Forelimb muscle (tissue), 1 donor: ENCODE data around the gene RBM10. TPM values are rescaled to one million over a fixed set of nuclear protein-coding genes. Genes with fewer than 3 reads are reported as not detected.

Experiments
- DNase-seq: peaks from one replicate; pipeline ENCODE4 v3.0.0-alpha.2; 2013; ENCODE audit warnings: low read depth
- polyA plus RNA-seq: library from polyadenylated mRNA; unstranded; fragments of 120-200 nt; gene quantifications from one replicate; pipeline ENCODE4 v1.2.1, GENCODE V29; 2013; ENCODE audit not compliant: insufficient read length

RBM10 gene
- polyA plus RNA-seq, 1 donor: 31.9 TPM

DNA sequence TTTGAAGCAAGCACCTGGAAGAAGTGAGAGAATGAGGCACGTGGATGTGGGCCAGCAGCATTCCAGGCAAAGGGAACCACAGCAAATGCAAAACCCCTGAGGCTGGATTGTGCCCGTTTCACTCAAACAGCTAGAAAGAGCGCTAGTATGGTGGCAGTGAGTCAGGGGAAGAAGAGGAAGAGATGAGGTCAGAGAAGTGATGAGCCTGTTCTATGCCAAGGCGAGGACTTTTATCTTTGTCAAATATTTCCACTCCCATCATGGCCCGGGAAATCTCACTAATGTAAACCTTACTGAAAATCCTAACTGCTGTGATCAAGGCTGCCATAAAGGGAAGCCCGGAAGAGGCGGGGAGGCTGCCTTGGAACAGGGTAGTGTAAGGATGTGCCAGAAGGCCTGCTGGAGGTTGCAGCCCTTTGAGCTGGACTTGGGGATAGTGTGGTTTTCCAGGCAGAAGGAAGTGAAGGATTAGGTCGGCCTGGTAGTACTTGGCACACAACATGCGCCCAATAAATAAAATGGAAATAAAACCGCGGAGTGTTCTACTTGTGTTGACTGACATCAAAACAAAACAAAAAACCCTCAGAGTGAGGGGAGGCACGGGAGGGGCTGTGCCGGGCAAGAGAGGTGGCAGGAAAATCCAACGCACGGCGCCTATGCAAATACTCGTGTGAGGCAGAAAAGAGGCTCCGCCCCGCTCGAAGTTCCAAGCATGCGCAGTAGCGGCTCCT, 72.3 kb downstream of the RBM10 start:
- DNase-seq: no peak

DNA sequence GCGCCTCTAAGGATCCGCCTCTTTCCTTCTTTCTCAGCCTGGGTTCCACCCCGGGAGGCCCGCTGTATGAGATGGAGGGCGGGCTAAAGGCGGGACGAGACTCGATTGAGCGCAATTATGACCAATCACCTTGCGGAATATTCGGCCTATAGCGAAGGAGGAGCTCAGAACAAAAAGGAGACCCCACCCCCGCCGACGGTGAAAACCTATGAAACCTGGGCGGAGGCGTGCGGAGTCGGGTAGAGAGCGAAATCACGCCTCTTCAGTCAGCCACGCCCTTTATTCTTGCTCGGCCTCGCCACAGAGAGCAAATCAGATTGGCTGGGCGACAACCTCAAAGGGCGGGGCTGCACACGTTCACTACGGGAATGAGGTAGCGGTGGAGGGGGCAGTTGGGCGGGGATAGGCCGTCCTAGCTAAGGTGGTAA, 72.8 kb downstream of the RBM10 start:
- DNase-seq: peak; percentile 97

DNA sequence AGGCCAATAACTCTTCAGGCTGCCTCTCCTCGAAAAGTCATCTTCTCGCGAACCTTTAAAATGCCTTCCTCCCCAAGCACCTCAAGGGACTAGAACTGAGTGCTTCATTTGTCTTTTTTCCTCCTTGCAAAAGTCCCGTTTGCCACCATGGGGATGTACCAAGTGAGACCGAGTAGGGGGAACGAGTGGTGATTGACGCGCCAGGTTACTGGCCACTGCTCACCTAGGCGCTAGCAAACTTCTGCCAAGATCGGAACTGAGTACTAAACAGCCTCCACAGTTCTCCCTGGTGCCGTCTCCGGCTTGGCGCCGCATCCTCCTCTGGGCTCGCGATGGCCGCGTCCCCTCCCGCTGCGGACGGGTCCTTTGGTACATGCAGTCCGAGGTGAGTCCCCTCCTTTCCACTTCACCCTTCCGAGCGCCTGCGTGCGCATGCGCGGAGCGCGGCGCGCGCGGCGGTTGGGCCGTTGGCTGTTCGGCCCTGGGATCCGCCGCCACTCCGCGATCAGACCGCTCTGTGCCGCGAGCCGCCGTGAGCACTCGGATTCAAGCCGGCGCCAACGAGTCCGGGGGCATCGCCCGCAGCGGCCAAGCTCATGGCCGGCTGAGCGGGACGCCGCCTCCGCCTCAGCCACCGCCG, 73.4 kb downstream of the RBM10 start, which contains the start of gene CDK16:
CDK16 (plus strand) TSS at position 402 of the 640 bp plus-strand sequence. CDS start 4,877 bp downstream, outside the sequence.
- peak; percentile 83 for DNase-seq

DNA sequence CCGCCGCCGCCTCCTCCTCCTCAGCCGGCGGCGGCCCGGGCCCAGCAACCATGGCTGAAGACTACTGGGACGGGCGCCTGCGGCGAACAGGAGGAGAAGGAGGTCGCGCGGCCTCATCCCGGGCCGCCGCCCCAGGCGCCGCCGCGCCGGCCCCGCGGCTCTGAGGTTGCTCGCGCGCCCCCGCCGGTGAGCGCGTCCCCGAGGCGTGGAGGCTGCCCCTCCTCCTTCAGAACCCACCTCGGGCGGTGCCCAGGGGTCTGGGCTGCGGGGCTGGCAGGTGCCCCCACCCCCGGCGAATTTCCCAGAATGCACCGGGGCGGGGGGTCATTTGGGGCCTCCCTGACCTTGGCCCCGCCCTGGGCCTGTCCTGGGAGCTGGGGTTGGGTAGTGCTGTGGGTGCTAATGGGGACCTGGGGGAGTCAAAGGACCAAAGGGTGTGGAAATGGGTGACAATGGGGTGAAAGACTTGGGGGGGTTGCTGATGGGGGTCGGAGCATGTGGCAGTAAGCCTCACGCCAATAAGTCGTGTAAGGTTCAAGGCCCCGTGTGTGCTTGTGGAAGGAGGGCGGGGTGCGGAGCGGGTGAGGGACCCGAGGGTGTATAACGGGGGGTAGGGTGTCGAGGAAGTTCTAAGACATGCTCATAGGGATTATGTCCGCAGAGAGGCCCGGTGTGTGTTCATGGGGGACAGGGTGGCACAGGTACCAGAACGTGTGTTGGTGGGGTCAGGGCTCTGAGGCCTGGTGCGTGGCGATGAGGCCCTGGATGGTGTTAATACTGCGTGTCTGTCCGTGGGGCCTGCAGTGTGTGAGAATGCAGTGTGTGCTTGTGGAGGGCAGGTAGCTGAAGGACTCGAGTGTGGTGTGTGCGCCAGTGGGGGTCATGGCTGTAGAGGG, 74.1 kb downstream of the RBM10 start:
- no peak for DNase-seq

DNA sequence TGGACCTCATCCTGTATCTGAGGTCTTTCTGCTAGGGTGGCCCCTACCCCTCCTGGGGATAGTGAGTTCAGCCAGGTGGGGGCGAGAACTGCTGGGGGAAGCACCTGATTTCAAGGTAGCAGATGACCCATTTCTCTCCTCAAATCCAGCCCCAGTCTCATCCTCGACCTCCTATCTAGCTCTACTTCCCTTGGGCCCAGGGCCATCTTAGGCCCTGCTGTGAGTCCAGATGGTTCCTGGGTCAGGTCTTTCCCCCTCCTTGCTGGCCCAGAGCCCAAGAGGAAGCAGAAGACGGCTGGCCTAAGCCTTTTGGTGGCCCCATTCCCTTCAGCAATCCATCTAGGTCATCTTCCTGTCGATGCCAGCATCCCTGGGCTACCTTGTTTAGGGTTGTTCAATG, 76.7 kb downstream of the RBM10 start:
- DNase-seq: no peak

DNA sequence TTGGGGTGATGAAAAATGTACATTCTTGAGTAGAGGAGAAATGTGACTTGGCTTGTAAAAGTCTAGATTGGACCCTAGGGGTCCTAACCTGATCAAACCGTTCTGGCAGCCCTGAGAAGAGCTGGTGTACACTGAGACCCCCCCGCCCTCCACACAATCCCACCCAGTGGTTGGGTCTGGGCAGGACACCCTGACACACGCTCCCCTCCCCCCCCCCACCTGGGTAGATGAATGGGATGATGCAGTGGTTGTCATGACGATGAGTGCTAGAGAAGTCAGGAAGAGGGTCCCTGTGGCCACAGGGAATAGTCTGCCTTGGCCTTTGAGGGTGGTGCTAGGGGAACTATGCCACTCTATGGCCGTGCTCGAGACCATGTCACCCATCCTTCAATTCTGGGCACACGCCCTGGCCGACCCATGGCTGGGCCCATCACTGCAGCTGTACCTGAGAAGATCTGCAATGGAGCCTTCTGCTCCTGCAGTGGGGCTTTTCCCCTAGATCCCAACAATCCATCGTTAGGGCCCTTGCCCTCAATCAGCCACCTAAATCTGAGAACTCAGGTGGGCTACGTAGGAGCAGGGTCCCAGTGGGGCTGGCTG, 77.8 kb downstream of the RBM10 start:
- DNase-seq: no peak

DNA sequence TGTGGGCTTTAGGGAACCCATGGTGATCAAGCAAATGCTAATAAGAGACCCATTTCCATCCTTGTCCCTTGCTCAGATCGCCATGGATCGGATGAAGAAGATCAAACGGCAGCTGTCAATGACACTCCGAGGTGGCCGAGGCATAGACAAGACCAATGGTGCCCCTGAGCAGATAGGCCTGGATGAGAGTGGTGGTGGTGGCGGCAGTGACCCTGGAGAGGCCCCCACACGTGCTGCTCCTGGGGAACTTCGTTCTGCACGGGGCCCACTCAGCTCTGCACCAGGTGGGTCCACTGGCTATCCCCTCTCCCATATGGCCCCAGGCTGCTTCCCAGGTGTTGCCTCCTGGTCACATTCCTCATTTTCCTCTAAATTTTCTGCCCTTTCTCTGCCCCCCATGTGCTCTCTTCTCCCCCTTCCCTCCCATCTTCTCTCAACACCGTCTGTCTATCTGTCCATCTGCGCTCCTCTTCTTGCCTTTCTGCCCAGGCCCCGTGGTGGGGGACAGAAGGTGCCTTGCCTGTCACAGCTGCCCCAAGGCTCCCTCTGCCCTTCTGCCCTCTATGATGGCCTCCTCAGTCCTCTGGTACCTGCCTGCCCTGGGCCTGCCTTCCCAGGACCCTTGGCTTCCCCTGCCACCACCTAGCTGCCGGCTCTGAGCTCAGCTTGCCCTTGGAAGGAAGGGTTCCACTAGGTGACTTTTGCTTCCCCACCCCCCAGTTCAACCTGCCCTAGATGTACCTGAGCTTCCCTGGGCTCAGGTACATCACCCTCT, 78.6 kb downstream of the RBM10 start:
- DNase-seq: no peak

DNA sequence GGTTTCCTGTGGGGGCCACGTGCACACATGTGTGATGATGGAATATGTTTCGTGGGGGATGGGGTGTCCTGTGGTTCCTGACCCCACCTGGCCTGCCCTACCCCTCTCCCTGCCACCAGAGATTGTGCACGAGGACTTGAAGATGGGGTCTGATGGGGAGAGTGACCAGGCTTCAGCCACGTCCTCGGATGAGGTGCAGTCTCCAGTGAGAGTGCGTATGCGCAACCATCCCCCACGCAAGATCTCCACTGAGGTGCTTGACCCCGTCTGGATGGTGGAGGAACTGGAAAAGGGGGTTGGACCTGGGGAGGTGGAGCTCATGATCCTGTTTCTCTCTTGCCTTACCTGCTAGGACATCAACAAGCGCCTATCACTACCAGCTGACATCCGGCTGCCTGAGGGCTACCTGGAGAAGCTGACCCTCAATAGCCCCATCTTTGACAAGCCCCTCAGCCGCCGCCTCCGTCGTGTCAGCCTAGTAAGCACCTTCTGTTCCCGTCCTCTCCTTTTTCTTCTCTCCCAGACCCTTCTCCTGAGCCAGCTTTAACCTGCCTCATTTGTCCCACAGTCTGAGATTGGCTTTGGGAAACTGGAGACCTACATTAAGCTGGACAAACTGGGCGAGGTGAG, 79.4 kb downstream of the RBM10 start:
- no peak for DNase-seq

DNA sequence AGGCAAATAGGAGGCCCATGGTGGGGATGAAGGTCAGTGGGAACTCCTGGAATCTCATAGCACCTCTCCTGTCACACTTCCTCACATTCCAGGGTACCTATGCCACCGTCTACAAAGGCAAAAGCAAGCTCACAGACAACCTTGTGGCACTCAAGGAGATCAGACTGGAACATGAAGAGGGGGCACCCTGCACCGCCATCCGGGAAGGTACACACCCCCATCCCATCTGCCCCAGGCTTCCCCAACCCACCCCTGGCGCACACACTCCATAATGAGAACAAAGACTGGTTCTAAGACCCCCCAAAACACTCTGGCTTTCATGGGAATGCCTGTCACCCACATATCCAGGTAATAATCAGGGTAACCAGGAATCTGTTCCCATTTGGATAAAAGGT, 79.9 kb downstream of the RBM10 start:
- no peak for DNase-seq

DNA sequence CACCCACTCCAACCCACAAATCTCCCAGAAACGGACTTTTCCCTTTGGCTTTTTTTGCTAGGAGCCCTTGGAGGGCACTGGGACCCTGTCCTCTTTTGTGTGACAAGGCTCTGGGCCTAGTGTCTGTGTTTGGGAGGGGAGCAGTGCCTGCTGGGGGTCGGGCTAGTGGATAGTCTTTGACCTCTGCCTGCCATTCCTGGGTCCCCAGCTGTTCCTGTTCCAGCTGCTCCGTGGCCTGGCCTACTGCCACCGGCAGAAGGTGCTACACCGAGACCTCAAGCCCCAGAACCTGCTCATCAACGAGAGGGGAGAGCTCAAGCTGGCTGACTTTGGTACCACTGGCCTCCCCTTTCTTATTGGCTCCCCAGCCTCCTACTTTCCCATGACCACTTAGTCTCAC, 81.0 kb downstream of the RBM10 start:
- DNase-seq: no peak

DNA sequence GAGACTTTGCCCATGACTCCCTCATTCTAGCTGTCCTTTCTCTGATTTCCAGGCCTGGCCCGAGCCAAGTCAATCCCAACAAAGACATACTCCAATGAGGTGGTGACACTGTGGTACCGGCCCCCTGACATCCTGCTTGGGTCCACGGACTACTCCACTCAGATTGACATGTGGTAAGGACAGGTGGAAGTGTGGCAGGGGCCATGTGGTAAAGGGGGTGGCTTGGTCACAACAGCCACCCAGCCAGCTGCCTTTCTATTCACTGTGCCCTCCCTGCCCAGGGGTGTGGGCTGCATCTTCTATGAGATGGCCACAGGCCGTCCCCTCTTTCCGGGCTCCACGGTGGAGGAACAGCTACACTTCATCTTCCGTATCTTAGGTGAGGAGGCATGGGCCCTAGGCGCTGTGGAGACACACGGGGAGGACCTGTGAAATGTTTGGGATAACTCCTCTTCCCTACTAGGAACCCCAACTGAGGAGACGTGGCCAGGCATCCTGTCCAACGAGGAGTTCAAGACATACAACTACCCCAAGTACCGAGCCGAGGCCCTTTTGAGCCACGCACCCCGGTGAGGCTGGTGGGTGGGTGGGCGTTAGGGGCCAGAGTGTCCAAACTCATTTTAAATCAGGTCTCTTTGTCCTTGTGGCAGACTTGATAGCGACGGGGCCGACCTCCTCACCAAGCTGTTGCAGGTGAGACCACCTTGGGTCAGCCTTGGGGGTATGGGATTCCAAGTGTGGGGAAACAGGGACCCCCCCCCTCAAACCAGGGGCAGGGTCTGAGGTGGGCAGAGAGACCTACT, 81.7 kb downstream of the RBM10 start:
- no peak for DNase-seq

DNA sequence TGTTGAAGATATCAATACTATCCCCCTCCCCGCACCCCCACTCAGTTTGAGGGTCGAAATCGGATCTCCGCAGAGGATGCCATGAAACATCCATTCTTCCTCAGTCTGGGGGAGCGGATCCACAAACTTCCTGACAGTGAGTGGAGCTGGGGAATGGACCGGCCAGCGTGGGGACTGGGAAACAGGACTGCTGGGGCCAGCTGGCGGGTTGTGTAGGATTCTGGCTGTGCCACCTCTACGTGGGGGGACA, 82.2 kb downstream of the RBM10 start:
- no peak for DNase-seq

DNA sequence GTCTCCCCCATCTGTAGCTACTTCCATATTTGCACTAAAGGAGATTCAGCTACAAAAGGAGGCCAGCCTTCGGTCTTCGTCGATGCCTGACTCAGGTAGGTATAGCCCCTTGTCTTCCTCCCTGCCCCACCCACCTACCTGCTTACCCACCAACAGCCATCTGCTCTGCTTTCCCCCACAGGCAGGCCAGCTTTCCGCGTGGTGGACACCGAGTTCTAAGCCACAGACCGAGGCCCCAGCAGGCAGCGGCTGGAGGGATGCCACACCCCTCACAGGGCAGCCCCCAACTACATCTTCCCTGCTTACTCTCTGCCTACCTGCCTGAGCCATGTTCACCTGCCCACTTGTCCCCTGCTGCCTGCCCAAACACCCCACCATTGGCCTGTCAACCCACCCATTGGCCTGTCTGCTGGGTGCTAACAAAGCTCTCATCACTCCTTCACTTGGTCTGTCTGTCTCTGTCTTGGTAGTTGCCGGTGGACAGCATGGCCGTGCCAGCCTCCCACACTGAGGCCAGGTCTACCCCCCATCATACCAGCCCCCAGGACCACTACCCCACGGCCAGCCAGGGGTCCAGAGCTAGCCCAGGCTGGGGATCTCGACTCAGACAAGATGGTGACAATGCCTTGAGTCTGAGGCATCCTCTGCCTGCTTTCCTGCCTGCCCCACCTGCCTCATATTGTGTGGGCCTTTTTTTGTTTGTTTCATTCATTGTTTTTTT, 83.7 kb downstream of the RBM10 start:
- DNase-seq: no peak

DNA sequence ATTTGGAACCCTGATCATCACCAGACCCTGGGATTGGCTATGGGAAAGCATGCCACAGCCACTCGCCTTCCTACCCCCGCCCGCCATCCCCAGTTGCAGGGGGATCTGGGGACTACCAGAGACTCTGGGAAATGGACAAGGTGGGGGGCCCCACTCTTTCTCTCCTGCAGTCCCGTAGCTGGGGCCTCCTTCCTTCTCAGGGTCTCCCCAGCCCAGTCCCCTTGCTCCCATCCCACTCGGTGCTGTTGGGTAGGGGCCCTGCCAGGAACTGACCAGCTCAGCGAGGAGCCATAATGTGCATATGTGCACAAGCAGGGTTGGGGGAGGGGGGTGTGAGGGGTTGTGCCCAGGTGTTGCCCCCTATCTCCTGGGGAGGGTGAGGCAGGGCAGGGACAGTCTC, 84.4 kb downstream of the RBM10 start:
- DNase-seq: no peak

DNA sequence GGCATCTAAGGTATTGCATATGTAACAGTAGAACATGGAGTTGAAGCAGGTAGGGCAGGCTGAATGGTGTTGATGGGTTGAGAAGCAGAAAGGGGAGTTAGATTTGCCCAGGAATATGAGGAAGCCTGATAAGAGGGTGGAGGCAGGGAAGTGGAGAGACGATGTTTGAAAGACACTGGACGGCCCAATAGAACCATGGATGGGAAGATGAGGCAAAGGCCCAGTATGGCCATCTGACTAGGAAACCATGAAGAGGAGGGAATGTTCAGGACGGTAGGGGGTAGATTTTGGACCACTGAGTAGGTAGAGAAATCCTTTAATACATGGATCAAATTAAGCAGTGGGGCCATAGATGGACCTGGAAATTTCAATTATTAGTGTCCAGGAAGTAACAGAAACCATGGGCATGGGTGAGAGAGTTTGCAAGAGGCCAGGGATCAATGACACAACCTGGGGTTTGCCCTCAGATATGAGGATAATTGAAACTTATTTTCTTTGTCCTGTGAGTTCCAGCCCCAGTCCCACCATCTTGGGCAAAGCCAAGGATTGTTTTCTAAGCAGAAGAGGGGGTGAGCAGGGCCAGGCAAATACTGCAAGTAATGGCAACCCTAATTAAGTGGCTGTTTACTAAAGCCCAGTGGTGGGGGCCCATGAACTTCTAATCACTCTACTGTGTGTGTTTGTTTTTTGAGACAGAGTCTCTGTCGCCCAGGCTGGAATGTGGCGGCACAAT, 85.3 kb downstream of the RBM10 start:
- no peak for DNase-seq

DNA sequence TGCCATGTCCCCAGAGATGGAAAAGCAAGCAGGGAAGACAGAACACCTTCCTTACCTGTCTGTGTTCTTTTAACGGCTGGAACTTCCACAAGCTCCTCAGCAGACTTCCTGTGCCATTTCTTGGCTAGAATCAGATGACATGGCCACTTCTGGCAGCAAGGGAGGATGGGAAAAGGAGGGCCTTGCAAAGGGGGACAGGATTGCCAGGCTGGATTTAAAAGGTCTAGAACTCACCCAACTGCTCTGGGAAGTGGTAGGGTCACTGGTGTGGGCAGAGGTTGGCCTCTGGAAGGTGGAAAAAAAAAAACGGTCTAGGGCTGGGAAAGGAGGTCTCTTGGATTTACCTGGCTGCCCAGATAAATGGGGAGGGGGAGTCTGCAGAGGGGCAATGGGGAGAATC, 86.1 kb downstream of the RBM10 start:
- no peak for DNase-seq

DNA sequence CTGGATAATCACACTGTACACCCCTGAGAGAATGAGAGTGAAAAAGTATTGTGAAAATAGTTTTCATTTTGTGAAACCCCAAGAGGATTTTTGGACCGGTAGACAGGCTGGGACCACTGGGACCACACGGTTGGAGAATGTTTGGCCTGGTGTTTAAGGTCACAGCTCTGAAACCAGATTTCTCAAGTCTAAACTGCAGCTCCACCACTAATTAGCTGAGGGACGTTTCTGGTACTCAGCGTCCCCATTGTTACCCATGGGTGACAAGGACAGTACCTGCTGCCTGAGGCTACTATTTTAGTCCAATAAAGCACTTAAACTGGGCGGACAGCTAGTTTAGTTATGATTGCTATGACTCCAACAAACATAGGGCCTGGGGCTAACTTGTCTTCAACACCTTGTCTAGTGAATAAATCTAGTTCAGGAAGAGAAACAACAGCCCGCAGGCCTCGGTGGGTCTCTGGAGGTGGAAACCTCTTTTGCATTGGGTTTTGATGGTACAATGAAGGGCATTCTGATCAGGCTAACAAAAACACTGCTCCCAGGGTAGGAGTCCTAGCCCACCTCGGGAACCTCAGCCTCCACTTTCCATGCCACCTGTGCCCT, 87.3 kb downstream of the RBM10 start:
- no peak for DNase-seq

DNA sequence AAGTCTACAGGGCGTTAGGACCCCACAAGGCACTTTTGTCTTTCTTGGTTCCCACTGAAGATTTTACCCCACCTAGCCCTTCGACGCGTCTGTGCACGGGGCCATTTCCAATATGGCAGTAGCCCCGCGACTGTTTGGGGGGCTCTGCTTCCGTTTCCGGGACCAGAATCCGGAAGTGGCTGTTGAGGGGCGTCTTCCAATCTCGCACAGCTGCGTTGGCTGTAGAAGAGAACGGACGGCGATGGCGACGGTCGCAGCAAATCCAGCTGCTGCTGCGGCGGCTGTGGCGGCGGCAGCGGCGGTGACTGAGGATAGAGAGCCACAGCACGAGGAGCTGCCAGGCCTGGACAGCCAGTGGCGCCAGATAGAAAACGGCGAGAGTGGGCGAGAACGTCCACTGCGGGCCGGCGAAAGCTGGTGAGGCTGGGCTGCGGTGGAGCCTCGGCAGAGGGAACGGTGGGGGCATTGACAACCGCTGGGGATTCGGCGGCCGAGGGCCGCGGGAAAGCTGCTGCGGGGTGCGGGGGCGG, 87.8 kb downstream of the RBM10 start, which contains the start of gene USP11:
USP11 (plus strand) TSS at position 207 of the 530 bp plus-strand sequence; CDS start at position 242, 35 bp downstream.
- DNase-seq: no peak
